ENCODE data around the gene TDRD9.

GRCh38 chr14:104048758-104049507 is 120.7 kb downstream of the TDRD9 start:
- TF ChIP-seq CTCF (conservative IDR thresholded peaks at IDR 0.05; ENCODE audit: low read depth, low read length) (no peak), MAZ (IDR thresholded peaks at IDR 0.05; ENCODE audit: borderline replicate concordance, low read depth, low read length) (no peak), POLR2A (IDR thresholded peaks at IDR 0.05; ENCODE audit: low read depth, low read length) (no peak), RAD21 (IDR thresholded peaks at IDR 0.05; ENCODE audit: low read length) (no peak), RCOR1 (IDR thresholded peaks at IDR 0.05; ENCODE audit: insufficient replicate concordance, low read length) (no peak), RFX5 (IDR thresholded peaks at IDR 0.05; ENCODE audit: low read depth, low read length) (no peak), MXI1 (IDR thresholded peaks at IDR 0.05; ENCODE audit: borderline replicate concordance, low read depth, low read length) (no peak), CHD1 (IDR thresholded peaks at IDR 0.05; ENCODE audit: low read depth, low read length) (no peak), CEBPB (IDR thresholded peaks at IDR 0.05; ENCODE audit: low read depth, low read length) (no peak), NFE2L2 (IDR thresholded peaks at IDR 0.05; ENCODE audit: low read depth, low read length) (no peak)

All from IMR-90 (cell line).